DOHH2 (cell line): Measurements from ENCODE around the gene IMMP1L.
A peak's percentile ranks its signal among the peaks of the same experiment; 100 is the strongest.

Experiments
- H3F3A ChIP-seq: fragments of 200-600 bp; sonication (generic), shearing (Covaris generic); 2 replicates; pipeline ENCODE4 v1.6.0; 2016; ENCODE audit warnings: antibody characterized with exemption, mild to moderate bottlenecking; ENCODE audit not compliant: control insufficient read depth, insufficient read depth
- H3K27ac ChIP-seq: fragments of 200-600 bp; sonication (generic); 2 replicates; pipeline ENCODE4 v1.5.1; 2014; ENCODE audit warnings: low read depth, mild to moderate bottlenecking, low read length, moderate library complexity
- H3K27me3 ChIP-seq: fragments of 200-600 bp; sonication (generic); 2 replicates; pipeline ENCODE4 v1.6.1; 2014; ENCODE audit warnings: mild to moderate bottlenecking, low read length, mixed read lengths; ENCODE audit not compliant: control insufficient read depth
- H3K36me3 ChIP-seq: fragments of 200-600 bp; sonication (generic); 2 replicates; pipeline ENCODE4 v1.6.1; 2014; ENCODE audit warnings: mild to moderate bottlenecking, low read length, moderate library complexity, mixed read lengths; ENCODE audit not compliant: control insufficient read depth
- H3K4me1 ChIP-seq: fragments of 200-600 bp; sonication (generic); 2 replicates; pipeline ENCODE4 v1.6.1; 2014; ENCODE audit warnings: mild to moderate bottlenecking, low read length, mixed read lengths; ENCODE audit not compliant: control insufficient read depth
- H3K4me2 ChIP-seq: fragments of 200-600 bp; sonication (generic); 2 replicates; pipeline ENCODE4 v1.6.0; 2014; ENCODE audit warnings: mild to moderate bottlenecking, low read length, moderate library complexity
- H3K4me3 ChIP-seq: fragments of 200-600 bp; sonication (generic); 2 replicates; pipeline ENCODE4 v1.5.1; 2014; ENCODE audit warnings: mild to moderate bottlenecking, low read length, mixed read lengths
- H3K79me2 ChIP-seq: fragments of 200-600 bp; sonication (generic); 2 replicates; pipeline ENCODE4 v1.6.1; 2014; ENCODE audit warnings: mild to moderate bottlenecking, low read length, mixed read lengths; ENCODE audit not compliant: control insufficient read depth
- H3K9me2 ChIP-seq: fragments of 200-600 bp; sonication (generic); replicated peaks from 2 replicates; pipeline ENCODE4 v1.6.1; 2014; ENCODE audit warnings: mild to moderate bottlenecking, low read length, mixed read lengths; ENCODE audit not compliant: control insufficient read depth
- H3K9me3 ChIP-seq: fragments of 200-600 bp; sonication (generic); 2 replicates; pipeline ENCODE4 v1.6.1; 2014; ENCODE audit warnings: antibody characterized with exemption, low read length, mixed read lengths; ENCODE audit not compliant: control insufficient read depth, insufficient read depth
- H4K20me1 ChIP-seq: fragments of 200-600 bp; sonication (generic); 2 replicates; pipeline ENCODE4 v1.6.0; 2014; ENCODE audit warnings: low read depth, mild to moderate bottlenecking, antibody characterized with exemption, low read length, moderate library complexity; ENCODE audit not compliant: control insufficient read depth, insufficient read depth
- CTCF ChIP-seq: fragments of 200-600 bp; sonication (generic); IDR thresholded peaks from one replicate; pipeline ENCODE4 v1.5.1; 2014; ENCODE audit warnings: antibody characterized with exemption, mild to moderate bottlenecking, low read depth, low read length; ENCODE audit not compliant: poor library complexity, severe bottlenecking
- EZH2phosphoT487 ChIP-seq: fragments of 200-600 bp; sonication (generic); IDR thresholded peaks from 2 replicates; pipeline ENCODE4 v1.6.1; 2017; ENCODE audit warnings: borderline replicate concordance, mild to moderate bottlenecking, antibody characterized with exemption, low read length, moderate library complexity, mixed read lengths

IMMP1L gene

GRCh38 chr11:31493235-31493634 is 16.2 kb downstream of the IMMP1L start:
- Histone ChIP-seq H3K4me1 (no peaks in the 10 kb centered on the region), H4K20me1 (0 out of 2 replicates have a peak, but pooled peaks cover 2% of the 10 kb centered on the region), H3K9me2 (no peaks in the 10 kb centered on the region), H3K36me3 (peaks cover 19% of the 10 kb centered on the region), H3F3A (no peaks in the 10 kb centered on the region), H3K27ac (no peak overlapping the region), H3K27me3 (no peaks in the 10 kb centered on the region), H3K4me2 (no peak overlapping the region), H3K79me2 (peaks cover 74% of the 10 kb centered on the region), H3K4me3 (no peak overlapping the region), H3K9me3 (no peaks in the 10 kb centered on the region)
- TF ChIP-seq CTCF (no peak), EZH2phosphoT487 (no peak)

GRCh38 chr11:31492320-31492913 is 17.0 kb downstream of the IMMP1L start:
- 0 out of 2 replicates have a peak, but pooled peaks cover 11% of the 10 kb centered on the region for H4K20me1 ChIP-seq
- TF ChIP-seq CTCF (no peak), EZH2phosphoT487 (no peak)
- no peaks in the 10 kb centered on the region for H3K9me2 ChIP-seq
- no peaks in the 10 kb centered on the region for H3K27me3 ChIP-seq
- H3K36me3 ChIP-seq: peaks cover 19% of the 10 kb centered on the region
- no peaks in the 10 kb centered on the region for H3K9me3 ChIP-seq
- no peaks in the 10 kb centered on the region for H3F3A ChIP-seq
- H3K27ac ChIP-seq: no peak overlapping the region
- H3K79me2 ChIP-seq: peaks cover 73% of the 10 kb centered on the region
- no peaks in the 10 kb centered on the region for H3K4me1 ChIP-seq
- H3K4me2 ChIP-seq: no peak overlapping the region
- H3K4me3 ChIP-seq: no peak overlapping the region

GRCh38 chr11:31487848-31488247 is 21.6 kb downstream of the IMMP1L start:
- no peaks in the 10 kb centered on the region for H3K9me3 ChIP-seq
- no peaks in the 10 kb centered on the region for H3K36me3 ChIP-seq
- no peak overlapping the region for H3K4me2 ChIP-seq
- peaks cover 57% of the 10 kb centered on the region for H3K79me2 ChIP-seq
- TF ChIP-seq EZH2phosphoT487 (no peak), CTCF (peak; percentile 70)
- H3K27ac ChIP-seq: no peak overlapping the region
- no peak overlapping the region for H3K4me3 ChIP-seq
- no peaks in the 10 kb centered on the region for H3K4me1 ChIP-seq
- H3K9me2 ChIP-seq: no peaks in the 10 kb centered on the region
- peaks cover 13% of the 10 kb centered on the region; the same call in 1 of the 2 replicates for H4K20me1 ChIP-seq
- no peaks in the 10 kb centered on the region for H3K27me3 ChIP-seq
- no peaks in the 10 kb centered on the region for H3F3A ChIP-seq
